Liver (tissue), 9 donors: ENCODE data around the gene SEZ6L2. TPM values are rescaled to one million over a fixed set of nuclear protein-coding genes. Genes with fewer than 3 reads are reported as not detected.

Experiments
- DNase-seq: peaks from one replicate; pipeline ENCODE4 v3.0.0-alpha.2; 2017; ENCODE audit warnings: low spot score
- H3K27ac ChIP-seq, 2 donors: one replicate each; pipeline ENCODE4 v1.7.0; 2013; ENCODE audit warnings: inconsistent platforms in 2 of 2, low read length in 2 of 2, control low read depth in 1 of 2, low read depth in 1 of 2, mild to moderate bottlenecking in 1 of 2
- H3K27me3 ChIP-seq, 4 donors: one replicate each; pipeline versions ENCODE4 v1.6.1 to v1.7.0; 2013; ENCODE audit warnings: low read length in 3 of 4, inconsistent platforms in 1 of 4, mild to moderate bottlenecking in 1 of 4, moderate library complexity in 1 of 4; ENCODE audit not compliant: control insufficient read depth in 4 of 4, insufficient read depth in 4 of 4
- H3K36me3 ChIP-seq, 4 donors: one replicate each; pipeline versions ENCODE4 v1.6.1 to v1.7.0; 2013; ENCODE audit warnings: low read length in 3 of 4, mild to moderate bottlenecking in 3 of 4, low read depth in 1 of 4, moderate library complexity in 1 of 4; ENCODE audit not compliant: control insufficient read depth in 4 of 4, insufficient read depth in 3 of 4
- H3K4me1 ChIP-seq, 4 donors: one replicate each; pipeline versions ENCODE4 v1.6.1 to v1.7.0; 2013; ENCODE audit warnings: low read length in 3 of 4, mild to moderate bottlenecking in 3 of 4, moderate library complexity in 1 of 4; ENCODE audit not compliant: control insufficient read depth in 4 of 4, insufficient read depth in 4 of 4
- H3K4me3 ChIP-seq, 3 donors: one replicate each; pipeline versions ENCODE4 v1.6.1 to v1.7.0; 2013; ENCODE audit warnings: low read length in 3 of 3, control low read depth in 1 of 3, low read depth in 1 of 3, mild to moderate bottlenecking in 1 of 3
- H3K9ac ChIP-seq, 2 donors: one replicate each; pipeline ENCODE4 v1.7.0; 2013; ENCODE audit warnings: low read length in 2 of 2, mild to moderate bottlenecking in 2 of 2, moderate library complexity in 2 of 2, control low read depth in 1 of 2, low read depth in 1 of 2
- H3K9me3 ChIP-seq, 4 donors: one replicate each; pipeline versions ENCODE4 v1.6.1 to v1.7.0; 2013; ENCODE audit warnings: low read length in 3 of 4; ENCODE audit not compliant: control insufficient read depth in 4 of 4
- FOXA1 ChIP-seq: IDR thresholded peaks from 2 replicates; pipeline ENCODE4 v1.6.1; 2016; ENCODE audit warnings: antibody characterized with exemption
- FOXA2 ChIP-seq: IDR thresholded peaks from 2 replicates; pipeline ENCODE4 v1.6.1; 2016; ENCODE audit warnings: antibody characterized with exemption
- GABPA ChIP-seq, 2 donors: IDR thresholded peaks in 1 of 2; conservative IDR thresholded peaks in 1 of 2; 2 replicates each; pipeline ENCODE4 v1.6.1; 2016; ENCODE audit warnings: antibody characterized with exemption in 2 of 2, mild to moderate bottlenecking in 1 of 2, moderate library complexity in 1 of 2
- HNF4A ChIP-seq, 2 donors: conservative IDR thresholded peaks; 2 replicates each; pipeline ENCODE4 v1.6.1; 2016; ENCODE audit warnings: antibody characterized with exemption in 2 of 2, mild to moderate bottlenecking in 2 of 2
- HNF4G ChIP-seq: IDR thresholded peaks from 2 replicates; pipeline ENCODE4 v1.6.1; 2016; ENCODE audit warnings: antibody characterized with exemption
- JUND ChIP-seq, 2 donors: IDR thresholded peaks; 2 replicates each; pipeline ENCODE4 v1.6.1; 2016; ENCODE audit warnings: antibody characterized with exemption in 2 of 2
- RAD21 ChIP-seq, 2 donors: IDR thresholded peaks; 2 replicates each; pipeline ENCODE4 v1.6.1; 2016; ENCODE audit warnings: antibody characterized with exemption in 2 of 2, mild to moderate bottlenecking in 2 of 2
- SP1 ChIP-seq: IDR thresholded peaks from 2 replicates; pipeline ENCODE4 v1.6.1; 2018; ENCODE audit warnings: antibody characterized with exemption, mild to moderate bottlenecking
- TAF1 ChIP-seq: conservative IDR thresholded peaks from 2 replicates; pipeline ENCODE4 v1.6.1; 2016; ENCODE audit warnings: antibody characterized with exemption, mild to moderate bottlenecking
- YY1 ChIP-seq: IDR thresholded peaks from 2 replicates; pipeline ENCODE4 v1.6.1; 2016; ENCODE audit warnings: antibody characterized with exemption, mild to moderate bottlenecking
- whole genome bisulfite sequencing: extraction: QIAGEN DNeasy Blood & Tissue Kit; methylation state at CpG from one replicate; pipeline ENCODE4 v1.1.7; 2013; 5-methylcytosine and 5-hydroxymethylcytosine counted together
- polyA plus RNA-seq, 2 donors: library from polyadenylated mRNA; stranded (reverse) in 1 of 2; unstranded in 1 of 2; fragments of 200-250 nt in 1 of 2; fragments of >200 nt in 1 of 2; fragmentation: Nextera tagmentation in 1 of 2; extraction: Ambion mirVana in 1 of 2; gene quantifications; one replicate each; pipeline versions ENCODE4 v1.2.1 to v1.2.3, GENCODE V29; 2013 to 2015
- total RNA-seq, 2 donors: library from RNA; depleted of rRNA; stranded (reverse); fragments of >200 nt; gene quantifications; one replicate each; pipeline ENCODE4 v1.2.3, GENCODE V29; 2014
- TF ChIP-seq, protein P1 (sequence below): IDR thresholded peaks from 2 replicates; pipeline ENCODE4 v1.6.1; 2016; ENCODE audit warnings: antibody characterized with exemption
- TF ChIP-seq, protein P2 (sequence below): IDR thresholded peaks from 2 replicates; pipeline ENCODE4 v1.6.1; 2016; ENCODE audit warnings: antibody characterized with exemption
- TF ChIP-seq, protein P3 (sequence below): IDR thresholded peaks from 2 replicates; pipeline ENCODE4 v1.6.1; 2016; ENCODE audit warnings: antibody characterized with exemption
- TF ChIP-seq, protein P4 (sequence below): fragments of 150-350 bp; IDR thresholded peaks from 2 replicates; pipeline ENCODE4 v1.5.1; 2017; ENCODE audit warnings: improper control_type of control experiment, low read depth, low read length; ENCODE audit not compliant: missing input control
- TF ChIP-seq, protein P5 (sequence below): IDR thresholded peaks from 2 replicates; pipeline ENCODE4 v1.6.1; 2016; ENCODE audit warnings: antibody characterized with exemption, mild to moderate bottlenecking
- donor health status: healthy.
- donor health status: healthy.
- donor health status: healthy.
- donor health status: healthy.
- donor health status: healthy.

SEZ6L2 gene
- total and polyA plus RNA-seq, 4 donors, result 0.24 to 0.37 (median 0.30) TPM

DNA sequence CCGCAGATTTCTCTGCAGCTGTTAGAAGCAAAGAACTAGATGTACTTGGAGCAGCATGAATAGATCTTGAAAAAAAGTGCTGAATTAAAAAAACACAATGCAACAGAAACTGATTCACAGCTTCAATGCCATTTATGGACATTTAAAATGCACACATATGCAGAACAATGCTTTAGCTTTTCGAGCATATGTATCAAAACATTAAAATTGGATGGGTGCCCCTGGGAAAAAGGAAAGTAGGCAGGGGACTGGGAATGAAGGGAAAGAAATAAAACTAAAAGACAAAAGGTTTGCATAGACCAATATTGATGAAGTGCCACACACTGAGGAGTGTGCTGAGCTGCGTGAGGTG, 21.7 kb upstream of the SEZ6L2 start:
- Histone ChIP-seq H3K4me3 (no peak overlapping the region), H3K9me3 (no peaks in the 10 kb centered on the region), H3K27me3 (no peaks in the 10 kb centered on the region), H3K4me1 (peaks cover 4 to 9% (median 7%) of the 10 kb centered on the region in 4 donors), H3K9ac (no peak overlapping the region), H3K27ac (no peak overlapping the region), H3K36me3 (peaks cover 6 to 23% (median 15%) of the 10 kb centered on the region in 4 donors)
- no peak for DNase-seq
- 96% methylated on average over 3 of the region's 3 CpGs for WGBS
- no peak for TF ChIP-seq FOXA1
- TF ChIP-seq GABPA (IDR thresholded peaks at IDR 0.05 in 1 of 2, conservative IDR thresholded peaks at IDR 0.05 in 1 of 2), result no peak
- no peak for TF ChIP-seq FOXA2
- TF ChIP-seq TAF1, result no peak
- TF ChIP-seq, protein P1, sequence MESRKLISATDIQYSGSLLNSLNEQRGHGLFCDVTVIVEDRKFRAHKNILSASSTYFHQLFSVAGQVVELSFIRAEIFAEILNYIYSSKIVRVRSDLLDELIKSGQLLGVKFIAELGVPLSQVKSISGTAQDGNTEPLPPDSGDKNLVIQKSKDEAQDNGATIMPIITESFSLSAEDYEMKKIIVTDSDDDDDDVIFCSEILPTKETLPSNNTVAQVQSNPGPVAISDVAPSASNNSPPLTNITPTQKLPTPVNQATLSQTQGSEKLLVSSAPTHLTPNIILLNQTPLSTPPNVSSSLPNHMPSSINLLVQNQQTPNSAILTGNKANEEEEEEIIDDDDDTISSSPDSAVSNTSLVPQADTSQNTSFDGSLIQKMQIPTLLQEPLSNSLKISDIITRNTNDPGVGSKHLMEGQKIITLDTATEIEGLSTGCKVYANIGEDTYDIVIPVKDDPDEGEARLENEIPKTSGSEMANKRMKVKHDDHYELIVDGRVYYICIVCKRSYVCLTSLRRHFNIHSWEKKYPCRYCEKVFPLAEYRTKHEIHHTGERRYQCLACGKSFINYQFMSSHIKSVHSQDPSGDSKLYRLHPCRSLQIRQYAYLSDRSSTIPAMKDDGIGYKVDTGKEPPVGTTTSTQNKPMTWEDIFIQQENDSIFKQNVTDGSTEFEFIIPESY, result no peak
- TF ChIP-seq, protein P2, sequence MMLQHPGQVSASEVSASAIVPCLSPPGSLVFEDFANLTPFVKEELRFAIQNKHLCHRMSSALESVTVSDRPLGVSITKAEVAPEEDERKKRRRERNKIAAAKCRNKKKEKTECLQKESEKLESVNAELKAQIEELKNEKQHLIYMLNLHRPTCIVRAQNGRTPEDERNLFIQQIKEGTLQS, result no peak
- no peak for TF ChIP-seq YY1
- no peak for TF ChIP-seq RAD21 (IDR thresholded peaks at IDR 0.05)
- TF ChIP-seq JUND (IDR thresholded peaks at IDR 0.05), result no peak
- no peak for TF ChIP-seq HNF4G
- TF ChIP-seq SP1, result no peak
- TF ChIP-seq, protein P3, sequence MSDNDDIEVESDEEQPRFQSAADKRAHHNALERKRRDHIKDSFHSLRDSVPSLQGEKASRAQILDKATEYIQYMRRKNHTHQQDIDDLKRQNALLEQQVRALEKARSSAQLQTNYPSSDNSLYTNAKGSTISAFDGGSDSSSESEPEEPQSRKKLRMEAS, result no peak
- TF ChIP-seq HNF4A (conservative IDR thresholded peaks at IDR 0.05), result no peak
- TF ChIP-seq, protein P4, sequence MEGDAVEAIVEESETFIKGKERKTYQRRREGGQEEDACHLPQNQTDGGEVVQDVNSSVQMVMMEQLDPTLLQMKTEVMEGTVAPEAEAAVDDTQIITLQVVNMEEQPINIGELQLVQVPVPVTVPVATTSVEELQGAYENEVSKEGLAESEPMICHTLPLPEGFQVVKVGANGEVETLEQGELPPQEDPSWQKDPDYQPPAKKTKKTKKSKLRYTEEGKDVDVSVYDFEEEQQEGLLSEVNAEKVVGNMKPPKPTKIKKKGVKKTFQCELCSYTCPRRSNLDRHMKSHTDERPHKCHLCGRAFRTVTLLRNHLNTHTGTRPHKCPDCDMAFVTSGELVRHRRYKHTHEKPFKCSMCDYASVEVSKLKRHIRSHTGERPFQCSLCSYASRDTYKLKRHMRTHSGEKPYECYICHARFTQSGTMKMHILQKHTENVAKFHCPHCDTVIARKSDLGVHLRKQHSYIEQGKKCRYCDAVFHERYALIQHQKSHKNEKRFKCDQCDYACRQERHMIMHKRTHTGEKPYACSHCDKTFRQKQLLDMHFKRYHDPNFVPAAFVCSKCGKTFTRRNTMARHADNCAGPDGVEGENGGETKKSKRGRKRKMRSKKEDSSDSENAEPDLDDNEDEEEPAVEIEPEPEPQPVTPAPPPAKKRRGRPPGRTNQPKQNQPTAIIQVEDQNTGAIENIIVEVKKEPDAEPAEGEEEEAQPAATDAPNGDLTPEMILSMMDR, result no peak
- TF ChIP-seq, protein P5, sequence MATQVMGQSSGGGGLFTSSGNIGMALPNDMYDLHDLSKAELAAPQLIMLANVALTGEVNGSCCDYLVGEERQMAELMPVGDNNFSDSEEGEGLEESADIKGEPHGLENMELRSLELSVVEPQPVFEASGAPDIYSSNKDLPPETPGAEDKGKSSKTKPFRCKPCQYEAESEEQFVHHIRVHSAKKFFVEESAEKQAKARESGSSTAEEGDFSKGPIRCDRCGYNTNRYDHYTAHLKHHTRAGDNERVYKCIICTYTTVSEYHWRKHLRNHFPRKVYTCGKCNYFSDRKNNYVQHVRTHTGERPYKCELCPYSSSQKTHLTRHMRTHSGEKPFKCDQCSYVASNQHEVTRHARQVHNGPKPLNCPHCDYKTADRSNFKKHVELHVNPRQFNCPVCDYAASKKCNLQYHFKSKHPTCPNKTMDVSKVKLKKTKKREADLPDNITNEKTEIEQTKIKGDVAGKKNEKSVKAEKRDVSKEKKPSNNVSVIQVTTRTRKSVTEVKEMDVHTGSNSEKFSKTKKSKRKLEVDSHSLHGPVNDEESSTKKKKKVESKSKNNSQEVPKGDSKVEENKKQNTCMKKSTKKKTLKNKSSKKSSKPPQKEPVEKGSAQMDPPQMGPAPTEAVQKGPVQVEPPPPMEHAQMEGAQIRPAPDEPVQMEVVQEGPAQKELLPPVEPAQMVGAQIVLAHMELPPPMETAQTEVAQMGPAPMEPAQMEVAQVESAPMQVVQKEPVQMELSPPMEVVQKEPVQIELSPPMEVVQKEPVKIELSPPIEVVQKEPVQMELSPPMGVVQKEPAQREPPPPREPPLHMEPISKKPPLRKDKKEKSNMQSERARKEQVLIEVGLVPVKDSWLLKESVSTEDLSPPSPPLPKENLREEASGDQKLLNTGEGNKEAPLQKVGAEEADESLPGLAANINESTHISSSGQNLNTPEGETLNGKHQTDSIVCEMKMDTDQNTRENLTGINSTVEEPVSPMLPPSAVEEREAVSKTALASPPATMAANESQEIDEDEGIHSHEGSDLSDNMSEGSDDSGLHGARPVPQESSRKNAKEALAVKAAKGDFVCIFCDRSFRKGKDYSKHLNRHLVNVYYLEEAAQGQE, result no peak
